HCT116 (cell line): Measurements from ENCODE around the gene USH1C.

Source experiments
- CEBPB ChIP-seq: IDR thresholded peaks from 2 replicates; pipeline ENCODE4 v1.6.1; 2012; ENCODE audit warnings: low read depth
- EZH2 ChIP-seq: fragments of 200-600 bp; sonication (generic); IDR thresholded peaks from 2 replicates; pipeline ENCODE4 v1.6.1; 2017; ENCODE audit warnings: antibody characterized with exemption, mixed run types
- EZH2phosphoT487 ChIP-seq: fragments of 200-600 bp; IDR thresholded peaks from 2 replicates; pipeline ENCODE4 v1.6.1; 2018; ENCODE audit warnings: antibody characterized with exemption, borderline replicate concordance
- FOSL1 ChIP-seq: IDR thresholded peaks from 2 replicates; pipeline ENCODE4 v1.6.1; 2012; ENCODE audit warnings: low read depth
- JUND ChIP-seq: IDR thresholded peaks from 2 replicates; pipeline ENCODE4 v1.6.1; 2012
- POLR2A ChIP-seq: IDR thresholded peaks from 2 replicates; pipeline ENCODE4 v1.7.0; 2011; ENCODE audit warnings: borderline replicate concordance; ENCODE audit not compliant: insufficient read depth, insufficient read length; ENCODE audit errors: extremely low read depth
- POLR2AphosphoS5 ChIP-seq: IDR thresholded peaks from 2 replicates; pipeline ENCODE4 v1.6.1; 2011; ENCODE audit warnings: mild to moderate bottlenecking, low read depth, low read length, moderate library complexity
- RAD21 ChIP-seq: IDR thresholded peaks from 2 replicates; pipeline ENCODE4 v1.6.1; 2012; ENCODE audit warnings: low read depth, mild to moderate bottlenecking
- SP1 ChIP-seq: IDR thresholded peaks from 2 replicates; pipeline ENCODE4 v1.6.1; 2012; ENCODE audit warnings: low read depth
- ZNF274 ChIP-seq: fragments of 200-500 bp; sonication (Bioruptor generic); IDR thresholded peaks from 2 replicates; pipeline ENCODE4 v1.6.1; 2014; ENCODE audit warnings: mild to moderate bottlenecking, low read depth, low read length, inconsistent platforms
- TF ChIP-seq, protein P1 (sequence below), 3 experiments: fragments of 200-600 bp in 1 of 3; sonication (generic) in 1 of 3; IDR thresholded peaks in 2 of 3; conservative IDR thresholded peaks in 1 of 3; 2 replicates each; pipeline ENCODE4 v1.5.1; 2012 to 2017; ENCODE audit warnings: low read depth in 2 of 3, low read length in 2 of 3, antibody characterized with exemption in 1 of 3, borderline replicate concordance in 1 of 3, control low read depth in 1 of 3, mild to moderate bottlenecking in 1 of 3, mixed read lengths in 1 of 3, mixed run types in 1 of 3, moderate library complexity in 1 of 3; ENCODE audit not compliant: insufficient read depth in 1 of 3
- TF ChIP-seq, protein P2 (sequence below): IDR thresholded peaks from 2 replicates; pipeline ENCODE4 v1.6.1; 2012; ENCODE audit warnings: low read depth
- TF ChIP-seq, protein P3 (sequence below): IDR thresholded peaks from 2 replicates; pipeline ENCODE4 v1.6.1; 2012

DNA sequence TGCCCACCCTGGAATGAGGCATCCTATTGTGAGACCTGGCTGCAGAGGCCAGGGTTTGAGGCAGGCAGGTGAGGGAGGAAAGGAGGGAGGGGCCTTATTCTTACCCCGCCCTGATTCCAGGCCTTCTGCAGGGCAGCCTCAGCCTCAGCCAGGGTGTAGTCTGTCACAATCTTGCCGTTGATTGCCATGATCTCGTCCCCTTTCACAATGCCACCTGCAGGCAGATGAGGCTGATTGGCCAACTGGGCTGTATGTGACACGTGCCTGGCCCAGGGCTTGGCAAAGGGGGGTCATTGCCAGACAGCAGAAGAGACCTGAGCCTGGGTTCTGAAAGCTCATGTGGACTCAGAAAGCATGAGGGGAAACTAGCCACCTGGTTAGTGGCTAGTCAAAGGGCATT, 46.2 kb downstream of the USH1C start:
- TF ChIP-seq, protein P1, sequence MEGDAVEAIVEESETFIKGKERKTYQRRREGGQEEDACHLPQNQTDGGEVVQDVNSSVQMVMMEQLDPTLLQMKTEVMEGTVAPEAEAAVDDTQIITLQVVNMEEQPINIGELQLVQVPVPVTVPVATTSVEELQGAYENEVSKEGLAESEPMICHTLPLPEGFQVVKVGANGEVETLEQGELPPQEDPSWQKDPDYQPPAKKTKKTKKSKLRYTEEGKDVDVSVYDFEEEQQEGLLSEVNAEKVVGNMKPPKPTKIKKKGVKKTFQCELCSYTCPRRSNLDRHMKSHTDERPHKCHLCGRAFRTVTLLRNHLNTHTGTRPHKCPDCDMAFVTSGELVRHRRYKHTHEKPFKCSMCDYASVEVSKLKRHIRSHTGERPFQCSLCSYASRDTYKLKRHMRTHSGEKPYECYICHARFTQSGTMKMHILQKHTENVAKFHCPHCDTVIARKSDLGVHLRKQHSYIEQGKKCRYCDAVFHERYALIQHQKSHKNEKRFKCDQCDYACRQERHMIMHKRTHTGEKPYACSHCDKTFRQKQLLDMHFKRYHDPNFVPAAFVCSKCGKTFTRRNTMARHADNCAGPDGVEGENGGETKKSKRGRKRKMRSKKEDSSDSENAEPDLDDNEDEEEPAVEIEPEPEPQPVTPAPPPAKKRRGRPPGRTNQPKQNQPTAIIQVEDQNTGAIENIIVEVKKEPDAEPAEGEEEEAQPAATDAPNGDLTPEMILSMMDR (IDR thresholded peaks at IDR 0.05 in 2 of 3, conservative IDR thresholded peaks at IDR 0.05 in 1 of 3; ENCODE audit: borderline replicate concordance in 1 of 3, insufficient read depth in 1 of 3, low read depth in 2 of 3, low read length in 2 of 3): 0 out of 6 replicates have a peak, but pooled peaks of 1 of the 3 experiments have one; percentile 14
- TF ChIP-seq, protein P2, sequence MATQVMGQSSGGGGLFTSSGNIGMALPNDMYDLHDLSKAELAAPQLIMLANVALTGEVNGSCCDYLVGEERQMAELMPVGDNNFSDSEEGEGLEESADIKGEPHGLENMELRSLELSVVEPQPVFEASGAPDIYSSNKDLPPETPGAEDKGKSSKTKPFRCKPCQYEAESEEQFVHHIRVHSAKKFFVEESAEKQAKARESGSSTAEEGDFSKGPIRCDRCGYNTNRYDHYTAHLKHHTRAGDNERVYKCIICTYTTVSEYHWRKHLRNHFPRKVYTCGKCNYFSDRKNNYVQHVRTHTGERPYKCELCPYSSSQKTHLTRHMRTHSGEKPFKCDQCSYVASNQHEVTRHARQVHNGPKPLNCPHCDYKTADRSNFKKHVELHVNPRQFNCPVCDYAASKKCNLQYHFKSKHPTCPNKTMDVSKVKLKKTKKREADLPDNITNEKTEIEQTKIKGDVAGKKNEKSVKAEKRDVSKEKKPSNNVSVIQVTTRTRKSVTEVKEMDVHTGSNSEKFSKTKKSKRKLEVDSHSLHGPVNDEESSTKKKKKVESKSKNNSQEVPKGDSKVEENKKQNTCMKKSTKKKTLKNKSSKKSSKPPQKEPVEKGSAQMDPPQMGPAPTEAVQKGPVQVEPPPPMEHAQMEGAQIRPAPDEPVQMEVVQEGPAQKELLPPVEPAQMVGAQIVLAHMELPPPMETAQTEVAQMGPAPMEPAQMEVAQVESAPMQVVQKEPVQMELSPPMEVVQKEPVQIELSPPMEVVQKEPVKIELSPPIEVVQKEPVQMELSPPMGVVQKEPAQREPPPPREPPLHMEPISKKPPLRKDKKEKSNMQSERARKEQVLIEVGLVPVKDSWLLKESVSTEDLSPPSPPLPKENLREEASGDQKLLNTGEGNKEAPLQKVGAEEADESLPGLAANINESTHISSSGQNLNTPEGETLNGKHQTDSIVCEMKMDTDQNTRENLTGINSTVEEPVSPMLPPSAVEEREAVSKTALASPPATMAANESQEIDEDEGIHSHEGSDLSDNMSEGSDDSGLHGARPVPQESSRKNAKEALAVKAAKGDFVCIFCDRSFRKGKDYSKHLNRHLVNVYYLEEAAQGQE: no peak
- TF ChIP-seq POLR2AphosphoS5 (no peak; the same call in 1 of the 2 replicates), RAD21 (0 out of 2 replicates have a peak, but pooled peaks have one; percentile 6), POLR2A (no peak), EZH2 (no peak), EZH2phosphoT487 (no peak), SP1 (no peak), CEBPB (no peak; the same call in 1 of the 2 replicates), FOSL1 (no peak), JUND (no peak), ZNF274 (no peak)
- TF ChIP-seq, protein P3, sequence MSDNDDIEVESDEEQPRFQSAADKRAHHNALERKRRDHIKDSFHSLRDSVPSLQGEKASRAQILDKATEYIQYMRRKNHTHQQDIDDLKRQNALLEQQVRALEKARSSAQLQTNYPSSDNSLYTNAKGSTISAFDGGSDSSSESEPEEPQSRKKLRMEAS: peak; percentile 64
